RCC 7860 (cell line): ENCODE measurements around the gene OSBP2.

Experiments used
- DNase-seq: peaks from one replicate; pipeline ENCODE4 v3.0.0-alpha.2; 2015; ENCODE audit warnings: low spot score
- FAIRE-seq: peaks from 2 replicates; lab custom pipeline; 2012; peaks lifted over from hg19 to GRCh38; lab: Jason Lieb, UNC

The OSBP2 gene

DNA sequence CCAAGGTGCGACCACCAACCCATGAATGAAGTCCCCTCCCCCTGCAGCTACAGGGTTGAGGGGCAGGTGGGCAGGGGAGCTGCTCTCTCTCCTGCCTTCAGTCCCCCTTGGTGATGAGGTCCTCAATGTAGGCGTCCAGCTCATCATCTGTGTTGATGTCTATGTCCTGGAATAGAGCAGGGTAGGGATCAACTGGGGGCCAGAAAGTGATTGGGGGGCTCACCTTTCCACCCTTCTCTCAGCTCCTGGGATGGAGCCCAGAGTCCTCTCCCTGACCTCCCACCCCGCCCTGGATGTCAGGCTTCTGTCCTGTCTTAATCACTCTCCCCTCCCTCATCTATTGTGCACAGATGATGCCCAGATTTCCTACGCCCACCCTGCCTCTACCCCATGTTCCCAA lies 232.0 kb downstream of the OSBP2 start:
- FAIRE-seq (no peak), DNase-seq (no peak)

DNA sequence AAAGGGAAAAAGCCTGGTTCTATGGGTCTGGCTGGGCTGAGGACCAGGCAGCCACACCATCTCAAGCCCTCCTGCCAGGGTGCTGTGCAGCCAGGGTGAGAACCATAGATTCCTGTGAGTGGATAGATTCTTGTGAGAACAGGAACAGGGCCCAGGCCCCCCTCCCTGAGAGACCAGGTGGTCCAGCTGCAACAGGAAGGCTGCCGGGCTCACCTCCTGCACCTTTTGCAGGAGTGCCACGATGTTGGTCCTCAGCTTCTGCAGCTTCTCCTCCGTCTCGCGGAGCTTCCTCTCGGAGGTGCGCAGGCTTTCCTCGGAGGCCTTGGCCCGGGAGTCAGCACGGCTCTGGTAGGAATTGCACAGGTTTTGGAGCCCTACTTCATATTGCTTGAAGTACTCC lies 233.1 kb downstream of the OSBP2 start:
- no peak for FAIRE-seq
- no peak for DNase-seq

DNA sequence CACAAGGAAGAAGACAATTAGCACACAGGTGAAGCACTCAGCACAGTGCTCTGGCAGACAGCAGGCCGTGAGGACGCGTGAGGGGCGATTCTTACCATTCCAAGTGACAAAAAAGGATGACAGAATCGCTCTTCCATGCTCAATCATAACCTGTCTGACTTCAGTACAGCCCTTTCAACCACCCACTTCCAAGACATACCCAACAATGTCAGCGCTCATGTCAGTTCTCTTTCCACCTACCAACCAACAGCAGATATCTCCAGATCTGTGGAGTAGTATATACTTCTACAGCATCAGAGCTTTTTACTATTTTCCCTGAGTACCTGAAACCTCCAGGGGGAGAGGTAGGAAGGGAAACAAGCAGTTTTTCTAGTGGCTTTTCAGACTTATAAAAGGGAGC lies 233.7 kb downstream of the OSBP2 start:
- DNase-seq = no peak
- FAIRE-seq = no peak

DNA sequence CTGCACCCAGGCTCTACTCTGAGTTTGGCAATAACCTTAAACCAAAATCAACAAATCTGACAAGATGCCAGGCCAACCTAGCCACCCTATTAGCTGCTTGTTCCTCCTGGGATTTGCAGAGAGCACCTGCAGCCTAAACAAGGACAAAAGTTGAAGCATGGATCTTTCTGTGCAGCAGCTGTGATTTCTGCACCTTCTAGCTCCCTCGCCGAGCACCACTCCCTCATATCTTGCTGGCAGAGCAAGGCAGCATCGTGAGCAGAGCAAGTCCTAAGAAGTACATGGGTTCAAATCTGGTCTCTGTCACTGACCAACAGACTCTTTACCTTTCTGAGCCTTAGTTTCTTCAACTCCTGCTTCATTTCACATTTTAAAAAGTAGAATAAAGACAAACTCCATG lies 235.6 kb downstream of the OSBP2 start:
- FAIRE-seq = no peak
- DNase-seq = no peak

DNA sequence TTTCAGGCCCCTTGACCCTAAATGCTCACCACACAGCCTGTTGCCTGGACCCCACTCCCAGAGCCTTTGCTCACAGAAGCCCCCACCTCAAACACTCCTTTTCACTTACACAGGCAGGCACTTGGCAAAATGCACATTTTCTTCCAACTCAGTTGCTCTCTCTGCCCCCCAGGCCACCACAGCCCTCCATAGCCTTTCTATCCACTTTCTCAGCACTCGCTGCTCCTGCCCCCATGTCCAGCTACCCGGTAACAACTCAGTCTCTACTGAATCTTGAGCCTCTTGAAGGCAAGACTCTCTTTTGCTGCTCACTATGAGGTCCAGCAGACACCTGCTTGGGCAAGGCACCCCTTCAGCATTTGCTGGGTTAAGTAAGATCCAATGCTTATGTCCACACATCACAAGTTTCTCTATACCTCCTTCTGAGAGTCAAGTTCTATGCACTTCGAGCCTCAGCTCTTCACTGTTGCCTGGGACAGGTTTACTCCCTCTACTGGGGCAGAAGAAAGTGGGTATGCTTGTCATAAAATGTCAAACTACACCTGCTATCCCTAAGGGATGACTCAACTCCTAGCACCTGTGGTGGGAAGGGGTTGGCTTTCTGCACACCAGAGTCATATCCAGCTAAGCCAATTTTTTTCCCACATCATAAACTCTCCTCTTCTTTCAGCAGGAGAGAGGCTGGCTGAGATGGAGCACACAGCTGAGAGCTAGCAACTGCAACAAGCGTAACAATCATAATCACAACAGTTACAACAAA lies 237.0 kb downstream of the OSBP2 start:
- DNase-seq (no peak), FAIRE-seq (no peak)

DNA sequence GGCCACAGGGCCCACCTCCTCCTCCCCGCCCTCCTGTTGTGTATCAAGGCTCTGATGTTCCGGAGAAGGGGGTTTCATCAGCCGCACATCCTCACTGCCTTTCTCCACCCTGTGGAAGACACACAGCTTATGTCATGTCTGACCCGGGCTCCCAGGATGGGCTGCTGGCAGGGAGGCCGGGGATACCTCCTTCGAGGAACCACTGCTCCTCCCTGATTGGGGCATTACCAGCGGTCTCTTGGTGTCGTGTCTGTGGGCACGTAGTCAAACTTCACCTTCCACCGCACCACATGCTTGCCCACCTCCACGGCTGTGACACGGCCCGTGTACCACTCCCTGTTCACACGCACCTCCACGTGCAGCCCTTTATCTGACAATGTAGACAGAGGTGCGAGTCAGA lies 238.0 kb downstream of the OSBP2 start:
- no peak for FAIRE-seq
- no peak for DNase-seq

DNA sequence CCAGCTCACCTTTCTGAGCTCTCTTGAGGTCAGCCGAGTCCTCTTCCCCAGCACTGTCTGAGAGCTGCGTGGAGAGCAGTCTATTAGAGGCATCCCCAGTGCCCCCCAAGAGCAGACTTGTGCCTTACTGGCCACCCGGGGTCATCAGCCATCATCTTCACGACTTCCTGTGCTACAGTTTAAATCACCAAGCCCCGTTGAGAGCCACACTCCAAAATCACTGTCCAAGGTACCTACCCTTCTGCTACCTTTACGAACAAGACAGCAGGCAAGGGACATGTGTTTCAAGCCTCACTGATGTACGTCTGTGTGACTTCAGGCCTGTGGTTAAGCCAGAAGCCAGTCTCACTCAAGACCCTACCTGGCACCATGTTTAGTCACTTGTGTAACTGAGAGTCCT lies 238.8 kb downstream of the OSBP2 start:
- no peak for FAIRE-seq
- no peak for DNase-seq

DNA sequence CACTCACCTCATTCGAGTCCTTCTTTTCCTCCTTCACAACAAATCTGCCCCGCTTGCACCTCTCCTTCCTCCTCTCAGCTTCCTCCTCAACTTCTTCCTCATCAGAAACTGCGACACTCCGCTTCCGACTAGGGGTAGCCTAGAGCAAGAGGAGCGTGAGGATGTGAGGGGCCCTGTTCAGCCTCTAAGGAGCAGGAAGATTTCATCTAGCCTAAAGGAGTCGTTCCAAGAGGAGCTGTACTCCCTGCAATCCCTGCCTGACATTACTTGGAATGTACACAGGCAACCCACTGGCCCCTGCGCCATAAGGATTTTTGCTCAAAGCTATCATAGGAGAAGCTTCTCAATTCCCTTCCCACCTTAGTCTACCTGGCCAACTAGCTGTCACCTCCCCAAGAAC lies 239.4 kb downstream of the OSBP2 start:
- FAIRE-seq (no peak), DNase-seq (no peak)

DNA sequence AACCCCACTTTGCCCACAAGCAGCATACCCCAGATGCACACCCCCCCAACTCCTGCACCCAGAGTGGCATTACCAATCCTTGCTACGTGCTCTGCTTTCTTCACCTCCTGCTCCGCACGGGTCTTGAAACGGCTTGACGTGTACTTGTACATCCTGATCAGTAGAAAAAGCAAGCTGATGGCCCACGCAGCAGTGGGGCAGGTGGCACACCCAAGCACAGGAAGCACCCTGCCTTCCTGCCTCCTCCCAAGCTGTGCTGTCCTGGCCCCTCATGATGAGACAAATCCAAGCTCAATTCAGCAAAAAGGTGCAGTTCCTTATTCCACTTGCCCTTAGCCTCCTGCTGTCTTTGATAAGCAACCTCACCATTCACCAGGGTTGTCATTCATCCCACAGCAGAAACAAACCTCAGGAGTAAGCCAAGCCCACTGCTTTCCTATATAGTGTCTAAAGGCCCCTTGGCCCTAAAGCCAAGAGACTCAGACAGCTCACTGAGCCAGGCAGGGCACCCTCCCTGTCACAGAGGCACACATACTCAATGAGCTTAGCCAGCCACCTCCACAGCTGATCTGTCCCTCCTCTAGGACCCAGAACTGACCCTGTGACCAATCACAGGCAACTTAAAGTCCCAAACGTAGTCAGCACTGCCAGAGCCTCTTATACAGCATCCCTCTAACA lies 246.2 kb downstream of the OSBP2 start:
- FAIRE-seq (no peak), DNase-seq (no peak)

DNA sequence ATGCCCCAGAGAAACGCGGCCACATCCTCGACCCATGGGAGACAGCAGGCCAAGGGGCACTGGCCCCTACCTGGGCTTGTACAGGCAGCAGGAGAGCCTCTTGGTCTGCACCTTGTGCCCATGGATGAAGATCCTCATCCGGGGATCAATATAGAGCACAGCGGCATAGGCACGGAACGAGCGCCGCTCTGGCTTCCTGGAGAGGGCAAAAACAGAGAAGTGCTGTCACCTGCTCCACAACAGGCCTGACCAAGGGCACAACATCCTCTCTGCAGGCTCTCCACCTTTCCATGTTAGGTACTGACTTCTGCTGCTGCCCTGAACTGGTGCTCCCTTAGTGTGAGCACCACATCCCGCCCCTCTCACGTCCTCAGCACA lies 246.7 kb downstream of the OSBP2 start:
- DNase-seq (no peak), FAIRE-seq (no peak)

DNA sequence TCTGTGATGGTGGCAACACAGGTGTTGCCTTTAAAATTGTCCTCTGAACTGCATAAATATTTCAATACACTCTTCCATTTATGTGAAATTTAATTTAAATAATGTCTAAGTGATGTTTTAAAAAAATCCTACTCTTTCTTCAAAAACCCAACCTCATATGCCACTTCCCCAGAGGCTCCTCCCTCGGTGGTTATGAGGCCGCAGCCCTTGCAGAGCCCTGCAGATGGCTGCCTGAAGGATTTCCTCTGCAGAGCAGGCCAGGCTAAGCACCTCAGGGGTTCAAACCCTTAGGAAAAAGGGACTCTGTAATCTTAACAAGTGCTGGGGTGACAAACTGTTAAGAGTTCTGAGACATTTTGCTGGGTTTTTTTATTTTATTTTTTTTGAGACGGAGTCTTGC lies 248.7 kb downstream of the OSBP2 start:
- FAIRE-seq (no peak), DNase-seq (no peak)

DNA sequence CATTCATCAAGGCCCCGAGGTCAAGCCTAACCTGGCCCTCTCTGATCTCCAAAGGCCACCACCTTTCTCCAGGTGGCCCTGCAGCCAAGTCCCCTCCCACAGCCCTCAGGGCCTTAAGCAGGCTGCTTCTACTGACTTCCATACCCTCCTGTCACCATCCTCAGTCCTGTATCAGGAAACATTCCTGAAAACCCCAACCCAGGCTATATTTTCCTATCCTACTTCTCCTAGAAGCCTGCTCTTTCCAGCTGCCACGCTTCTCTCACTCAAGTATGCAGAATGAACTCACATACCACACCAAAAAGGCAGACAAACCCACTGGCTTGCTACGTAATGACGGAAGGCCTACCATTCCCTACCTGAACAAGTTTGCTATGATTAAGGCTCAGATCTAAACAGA lies 250.3 kb downstream of the OSBP2 start:
- no peak for FAIRE-seq
- no peak for DNase-seq

DNA sequence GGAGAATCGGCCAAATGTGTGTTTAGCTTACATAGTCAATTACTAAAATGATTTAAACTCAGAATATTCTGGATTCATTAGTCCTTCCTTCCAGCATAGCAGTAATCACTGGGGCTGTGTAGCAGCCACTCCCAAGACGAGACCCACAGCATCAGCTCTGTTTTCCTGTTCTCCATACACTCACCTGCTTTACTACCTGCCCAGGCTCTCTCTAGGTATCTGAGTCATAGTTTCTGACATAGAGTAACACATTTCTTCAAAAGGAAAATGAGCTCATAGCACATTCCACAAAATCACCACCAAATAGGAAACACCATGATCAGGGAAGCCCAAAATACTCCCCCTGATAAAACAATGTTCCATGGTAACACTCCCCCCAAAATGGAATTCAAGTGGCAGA lies 251.0 kb downstream of the OSBP2 start:
- FAIRE-seq = no peak
- DNase-seq = no peak

DNA sequence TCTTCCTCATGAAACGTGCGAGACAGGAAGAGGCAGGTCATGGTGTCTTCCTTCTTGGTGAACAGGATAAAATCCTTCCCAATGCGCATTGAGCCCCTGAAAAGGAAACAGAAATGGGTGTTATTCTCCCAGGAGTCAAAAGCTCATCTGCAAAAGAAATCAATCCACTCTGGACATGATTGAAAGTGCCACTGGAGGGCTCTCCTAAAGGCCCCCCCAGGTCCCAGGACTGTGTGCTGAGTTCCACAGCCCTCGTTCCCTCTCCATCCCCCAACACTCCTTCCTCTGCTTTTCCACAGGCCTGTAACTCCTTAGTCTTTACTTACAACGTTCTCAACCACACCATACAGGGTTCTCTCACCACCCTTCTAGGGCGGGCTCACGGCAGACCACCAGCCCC lies 251.7 kb downstream of the OSBP2 start:
- FAIRE-seq (no peak), DNase-seq (no peak)

DNA sequence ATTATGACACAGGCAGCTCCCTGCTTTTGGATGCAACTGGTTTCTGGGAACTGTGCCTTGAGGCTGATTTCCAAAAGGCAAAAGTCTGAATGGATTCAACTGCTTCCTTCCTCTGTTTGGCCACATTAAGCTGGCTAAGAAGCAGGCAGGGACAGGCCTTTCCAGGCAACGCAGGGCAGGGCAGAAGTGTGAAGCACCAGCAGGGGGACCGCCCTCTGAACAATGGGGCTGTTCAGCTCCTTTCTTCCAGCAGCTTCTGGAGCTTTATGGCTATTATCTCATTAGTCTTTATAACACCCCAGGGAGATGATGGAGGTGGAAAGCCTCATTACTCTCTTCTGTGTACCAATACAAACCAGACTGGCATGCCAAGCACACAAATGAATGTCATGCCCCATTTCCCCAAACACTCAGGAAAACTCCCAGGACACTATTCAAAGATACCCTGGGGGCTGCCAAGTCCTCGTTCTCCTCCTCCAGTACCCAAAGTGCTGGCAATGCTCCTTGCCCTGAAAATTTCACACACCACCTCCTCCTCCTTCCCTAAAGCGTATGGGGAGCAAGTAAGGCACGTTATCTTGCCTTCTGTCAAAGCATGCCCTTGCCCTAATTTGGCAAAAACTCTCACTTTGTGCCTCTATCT lies 252.6 kb downstream of the OSBP2 start:
- FAIRE-seq (no peak), DNase-seq (no peak)

DNA sequence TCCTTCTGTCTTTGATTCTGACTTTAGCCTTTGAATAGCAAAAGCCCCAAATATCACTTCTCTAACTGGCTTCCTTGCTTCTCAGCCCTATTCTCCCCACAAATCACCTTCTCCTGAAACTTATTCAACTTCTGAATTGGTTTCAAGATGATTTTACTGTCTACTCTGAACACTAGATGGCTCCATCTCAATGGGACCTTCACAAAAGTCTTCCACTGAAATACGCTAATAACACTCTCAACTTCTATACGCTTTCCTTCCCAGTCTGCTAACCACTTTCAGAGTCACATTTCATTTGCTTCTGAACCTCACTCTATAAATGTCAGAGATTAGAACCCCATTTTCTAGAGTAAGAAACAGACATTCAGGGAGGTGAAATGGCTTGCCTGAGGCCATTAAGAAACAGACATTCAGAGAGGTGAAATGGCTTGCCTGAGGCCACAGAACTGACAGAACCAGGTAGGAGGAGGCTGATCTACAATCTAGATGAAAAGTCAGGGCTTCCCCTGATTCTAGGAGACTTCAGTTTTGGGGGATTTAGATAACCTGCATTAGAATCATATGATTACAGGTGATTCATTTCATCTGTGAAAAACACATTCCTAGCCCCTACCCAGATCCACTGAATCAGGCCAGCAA lies 253.3 kb downstream of the OSBP2 start:
- no peak for FAIRE-seq
- DNase-seq = peak; percentile 20

DNA sequence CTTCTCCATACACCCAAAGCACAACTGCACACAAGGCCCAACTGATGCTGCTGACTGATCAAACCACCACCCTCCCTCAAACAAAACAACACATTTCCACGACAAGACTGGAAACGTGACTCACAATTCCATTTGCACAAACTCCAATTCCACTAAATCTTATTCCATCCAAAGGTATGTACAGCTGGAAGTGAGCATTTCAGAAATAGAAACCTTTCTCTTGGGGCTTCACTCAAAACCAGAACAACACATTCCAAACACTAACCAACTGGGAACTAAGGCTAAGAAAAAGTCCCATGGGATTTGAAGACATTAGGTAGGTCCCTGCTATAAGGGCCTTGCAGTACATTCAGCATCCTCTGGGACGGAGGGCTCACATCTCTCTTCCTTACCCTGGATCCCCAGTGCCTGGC lies 254.3 kb downstream of the OSBP2 start:
- FAIRE-seq = no peak

DNA sequence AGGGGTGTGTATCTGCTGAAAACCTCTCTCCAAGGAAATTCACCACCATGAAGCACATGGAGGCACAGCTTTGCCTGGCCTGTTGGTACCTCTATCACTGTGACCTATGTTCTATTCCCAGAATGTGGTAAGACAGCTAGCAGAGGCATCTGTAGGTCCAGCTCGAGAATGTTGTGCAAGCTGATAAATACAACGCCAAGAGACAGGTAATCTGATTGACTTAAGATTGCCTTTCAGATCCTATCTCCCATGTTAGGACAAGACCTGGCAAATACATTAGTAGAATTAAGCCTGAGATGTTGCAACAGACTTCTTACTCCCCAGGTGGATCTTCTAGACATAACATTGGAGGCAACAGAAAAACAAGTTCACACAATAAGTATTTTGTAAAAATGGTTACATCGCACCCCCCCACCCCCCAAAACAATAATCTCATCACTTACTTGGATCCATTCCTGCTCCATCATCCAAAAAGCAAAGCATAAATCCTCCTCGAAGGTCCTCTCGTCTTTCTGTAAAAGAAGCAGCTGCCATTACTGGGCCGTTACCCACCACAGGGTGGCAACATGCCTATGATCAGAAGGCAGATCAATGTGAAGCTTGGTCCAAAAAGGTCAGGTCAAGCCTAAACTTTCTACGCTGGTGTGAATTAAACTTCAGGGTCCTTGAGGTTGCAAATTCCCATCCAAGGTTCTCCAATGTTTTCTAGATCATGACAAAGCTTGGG lies 255.4 kb downstream of the OSBP2 start:
- FAIRE-seq (no peak), DNase-seq (no peak)

More for the DNA sequence above, 254.3 kb downstream of the OSBP2 start:
- DNase-seq = no peak

DNA sequence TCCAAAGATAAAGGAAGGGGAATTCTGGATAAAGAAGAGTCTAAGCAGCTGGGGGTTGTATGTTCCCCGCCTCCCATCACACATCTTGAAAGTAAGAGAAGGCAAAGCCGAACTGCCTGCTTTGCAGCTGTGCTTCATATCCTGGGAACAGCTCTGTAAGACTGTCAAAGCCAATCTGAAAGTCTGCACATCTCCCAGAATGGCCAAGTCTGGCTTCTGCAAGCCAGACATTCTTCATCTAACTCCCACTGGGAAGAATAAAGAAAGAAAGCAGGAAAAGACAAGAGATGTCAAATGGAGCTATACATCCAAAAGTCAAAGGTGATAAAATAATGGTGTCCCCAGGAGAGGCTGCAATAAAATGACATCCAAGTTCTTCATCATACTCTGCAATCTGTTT lies 258.5 kb downstream of the OSBP2 start:
- FAIRE-seq (no peak), DNase-seq (no peak)

DNA sequence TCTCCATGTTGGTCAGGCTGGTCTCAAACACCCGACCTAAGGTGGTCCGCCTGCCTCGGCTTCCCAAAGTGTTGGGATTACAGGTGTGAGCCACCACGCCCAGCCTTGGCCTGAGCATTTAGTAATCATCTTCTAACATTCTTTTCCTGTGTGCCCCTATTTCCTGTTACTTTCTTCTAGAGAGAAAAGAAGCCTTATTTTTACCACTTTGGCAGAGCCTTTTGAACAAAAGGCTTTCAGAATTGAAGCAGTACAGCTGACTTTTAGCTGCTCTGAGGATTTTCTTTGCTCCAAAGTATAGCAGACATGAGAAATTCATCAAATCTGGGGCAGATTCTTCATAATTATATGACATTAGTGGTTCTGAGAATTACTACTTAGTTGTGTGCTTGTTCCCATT lies 260.5 kb downstream of the OSBP2 start:
- FAIRE-seq = no peak
- DNase-seq = no peak
